KMS-11 (cell line): ENCODE measurements around the gene ATP6V0E2.

Experiments
- H2AFZ ChIP-seq: fragments of 200-600 bp; sonication (generic); 2 replicates; pipeline ENCODE4 v1.6.1; 2016; ENCODE audit warnings: antibody characterized with exemption, mixed run types, low read depth
- H3K27ac ChIP-seq: fragments of 200-600 bp; sonication (generic); 2 replicates; pipeline ENCODE4 v1.6.1; 2016; ENCODE audit warnings: mild to moderate bottlenecking, mixed run types
- H3K27me3 ChIP-seq: fragments of 200-600 bp; sonication (generic); 2 replicates; pipeline ENCODE4 v1.6.1; 2017; ENCODE audit warnings: mild to moderate bottlenecking, low read depth, mixed run types, moderate library complexity; ENCODE audit not compliant: insufficient read depth
- H3K36me3 ChIP-seq: fragments of 200-600 bp; sonication (generic); 2 replicates; pipeline ENCODE4 v1.6.1; 2017; ENCODE audit warnings: mild to moderate bottlenecking, mixed run types; ENCODE audit not compliant: insufficient read depth
- H3K4me1 ChIP-seq: fragments of 200-600 bp; sonication (generic); 2 replicates; pipeline ENCODE4 v1.6.1; 2016; ENCODE audit warnings: mild to moderate bottlenecking, low read depth, mixed run types; ENCODE audit not compliant: poor library complexity, severe bottlenecking
- H3K4me2 ChIP-seq: fragments of 200-600 bp; sonication (generic); 2 replicates; pipeline ENCODE4 v1.7.0; 2016; ENCODE audit warnings: mild to moderate bottlenecking, mixed run types
- H3K4me3 ChIP-seq: fragments of 200-600 bp; sonication (generic); IDR thresholded peaks from 2 replicates; pipeline ENCODE4 v1.6.1; 2017; ENCODE audit warnings: low read depth, low read length, mixed read lengths; ENCODE audit not compliant: insufficient read depth
- H3K79me2 ChIP-seq: fragments of 200-600 bp; sonication (generic); 2 replicates; pipeline ENCODE4 v1.6.1; 2016; ENCODE audit warnings: low read depth, mixed run types; ENCODE audit not compliant: insufficient read depth
- H3K9ac ChIP-seq: fragments of 200-600 bp; sonication (generic); 2 replicates; pipeline ENCODE4 v1.6.1; 2016; ENCODE audit warnings: mild to moderate bottlenecking, mixed run types
- H4K20me1 ChIP-seq: fragments of 200-600 bp; sonication (generic); 2 replicates; pipeline ENCODE4 v1.6.1; 2016; ENCODE audit warnings: mild to moderate bottlenecking, mixed run types; ENCODE audit not compliant: insufficient read depth
- TF ChIP-seq, protein P1 (sequence below): fragments of 200-600 bp; sonication (generic); conservative IDR thresholded peaks from 2 replicates; pipeline ENCODE4 v1.6.1; 2017; ENCODE audit warnings: low read depth, mild to moderate bottlenecking, antibody characterized with exemption, low read length, moderate library complexity, mixed read lengths

Gene ATP6V0E2

DNA sequence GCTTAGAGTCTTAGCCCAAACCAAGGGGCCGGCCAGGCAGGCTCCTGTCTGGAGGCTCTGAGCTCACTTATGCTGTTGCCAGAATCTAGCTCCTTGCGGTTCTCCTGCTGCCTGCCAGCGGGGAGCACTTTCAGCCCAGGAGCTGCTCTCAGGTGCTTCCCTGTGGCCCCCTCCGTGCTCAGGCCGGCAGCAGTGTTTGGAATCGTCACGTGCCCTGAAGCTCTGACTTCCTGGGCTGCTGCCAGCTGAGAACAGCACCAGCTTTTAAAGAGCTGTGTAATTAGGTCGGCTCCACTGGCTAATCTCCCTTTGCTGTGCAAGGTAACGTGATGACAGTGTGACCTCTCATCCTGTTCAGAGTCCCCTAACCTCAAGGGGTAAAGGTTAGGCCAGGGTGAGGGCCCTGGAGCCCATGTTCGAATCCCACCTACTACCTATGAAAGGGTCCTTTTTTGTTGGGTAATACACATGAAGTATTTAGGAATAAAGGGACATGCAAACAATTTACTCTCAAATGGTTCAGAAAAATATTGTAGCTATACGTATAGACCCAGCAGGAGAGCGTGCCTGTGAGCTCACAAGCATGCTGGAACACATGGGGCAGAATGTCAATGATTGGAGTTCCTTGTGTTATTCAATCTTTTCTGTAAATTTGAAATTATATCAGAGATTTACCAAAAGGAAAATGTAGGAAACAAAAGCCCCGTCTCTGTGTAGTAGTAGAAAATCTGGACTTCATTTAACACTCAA, 19.0 kb upstream of the ATP6V0E2 start:
- Histone ChIP-seq H3K4me2 (no peak overlapping the region), H2AFZ (no peak overlapping the region), H3K36me3 (no peaks in the 10 kb centered on the region), H3K4me1 (peaks cover 13% of the 10 kb centered on the region), H3K27me3 (no peaks in the 10 kb centered on the region), H3K9ac (no peak overlapping the region), H4K20me1 (no peaks in the 10 kb centered on the region), H3K4me3 (no peak overlapping the region), H3K27ac (no peak overlapping the region), H3K79me2 (no peaks in the 10 kb centered on the region)
- TF ChIP-seq, protein P1, sequence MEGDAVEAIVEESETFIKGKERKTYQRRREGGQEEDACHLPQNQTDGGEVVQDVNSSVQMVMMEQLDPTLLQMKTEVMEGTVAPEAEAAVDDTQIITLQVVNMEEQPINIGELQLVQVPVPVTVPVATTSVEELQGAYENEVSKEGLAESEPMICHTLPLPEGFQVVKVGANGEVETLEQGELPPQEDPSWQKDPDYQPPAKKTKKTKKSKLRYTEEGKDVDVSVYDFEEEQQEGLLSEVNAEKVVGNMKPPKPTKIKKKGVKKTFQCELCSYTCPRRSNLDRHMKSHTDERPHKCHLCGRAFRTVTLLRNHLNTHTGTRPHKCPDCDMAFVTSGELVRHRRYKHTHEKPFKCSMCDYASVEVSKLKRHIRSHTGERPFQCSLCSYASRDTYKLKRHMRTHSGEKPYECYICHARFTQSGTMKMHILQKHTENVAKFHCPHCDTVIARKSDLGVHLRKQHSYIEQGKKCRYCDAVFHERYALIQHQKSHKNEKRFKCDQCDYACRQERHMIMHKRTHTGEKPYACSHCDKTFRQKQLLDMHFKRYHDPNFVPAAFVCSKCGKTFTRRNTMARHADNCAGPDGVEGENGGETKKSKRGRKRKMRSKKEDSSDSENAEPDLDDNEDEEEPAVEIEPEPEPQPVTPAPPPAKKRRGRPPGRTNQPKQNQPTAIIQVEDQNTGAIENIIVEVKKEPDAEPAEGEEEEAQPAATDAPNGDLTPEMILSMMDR = no peak

DNA sequence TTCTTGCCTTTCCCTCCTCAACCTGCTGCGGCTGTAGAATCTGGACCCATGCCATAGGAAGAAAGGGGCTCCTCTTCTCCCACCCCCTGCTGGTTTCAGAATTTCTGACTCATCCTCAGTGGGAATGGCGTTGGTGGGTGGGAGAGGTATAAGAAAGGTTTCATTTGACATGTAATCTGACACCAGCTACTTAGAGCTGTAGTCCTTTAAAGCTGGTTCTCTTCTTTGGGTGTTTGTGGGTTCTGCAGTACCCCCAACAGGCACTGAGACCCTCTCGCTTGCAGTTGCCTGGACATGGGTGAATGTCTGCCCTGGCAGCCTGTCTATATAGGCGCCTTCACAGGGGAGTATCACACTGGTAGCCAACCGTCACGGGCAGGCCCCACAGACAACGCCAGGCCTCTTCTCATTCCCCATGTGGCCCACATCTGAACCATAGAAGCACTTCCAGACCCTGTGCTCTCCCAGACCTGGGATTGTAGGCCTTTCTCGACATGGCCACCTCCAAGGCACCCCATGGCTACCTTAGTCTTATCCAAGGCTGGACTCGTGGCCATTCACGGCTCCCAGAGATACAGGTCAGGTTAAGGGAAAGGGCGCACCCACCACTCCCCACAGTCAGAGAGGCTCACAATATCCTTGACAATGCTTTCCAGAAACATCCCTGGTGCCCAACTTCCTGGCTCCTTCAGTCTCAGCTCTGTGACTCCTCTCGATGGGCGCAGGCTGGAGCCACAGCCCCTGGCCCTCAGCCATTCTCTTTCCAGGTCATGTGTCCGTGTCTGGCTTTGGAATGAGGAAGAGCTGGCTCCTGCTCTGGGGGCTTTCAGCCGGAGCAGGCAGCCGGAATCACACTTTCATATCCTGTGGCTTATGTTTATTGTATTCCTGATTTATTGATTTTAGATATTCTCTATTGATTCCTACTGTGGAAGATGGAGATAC, 18.1 kb upstream of the ATP6V0E2 start:
- no peaks in the 10 kb centered on the region for H3K27me3 ChIP-seq
- H3K36me3 ChIP-seq = no peaks in the 10 kb centered on the region
- no peak overlapping the region for H3K9ac ChIP-seq
- no peaks in the 10 kb centered on the region for H4K20me1 ChIP-seq
- H3K4me3 ChIP-seq = no peak overlapping the region
- H3K4me1 ChIP-seq = peaks cover 13% of the 10 kb centered on the region
- no peak overlapping the region for H3K4me2 ChIP-seq
- no peak overlapping the region for H3K27ac ChIP-seq
- H3K79me2 ChIP-seq = no peaks in the 10 kb centered on the region
- no peak overlapping the region for H2AFZ ChIP-seq
- TF ChIP-seq, protein P1 = no peak

DNA sequence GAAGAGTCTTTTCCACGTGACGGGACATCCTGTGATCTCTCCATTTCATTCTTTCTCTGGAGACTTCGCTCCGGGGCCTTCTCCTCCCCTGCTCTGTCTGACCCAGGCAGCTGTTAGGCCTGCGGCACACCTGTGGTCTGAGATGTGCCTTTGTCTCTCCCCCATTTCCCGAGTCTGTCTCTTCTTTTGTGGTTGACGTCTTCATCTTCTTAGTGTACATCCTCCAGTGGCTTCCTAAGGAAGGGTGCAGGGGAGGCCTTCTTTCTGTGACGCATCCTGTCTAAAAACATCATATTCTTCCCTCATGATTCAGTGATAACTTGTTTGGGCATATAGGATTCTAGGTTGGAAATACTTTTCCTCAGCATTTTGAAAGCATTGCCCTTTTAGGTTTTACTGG, 17.2 kb upstream of the ATP6V0E2 start:
- H2AFZ ChIP-seq = no peak overlapping the region
- H3K27ac ChIP-seq = no peak overlapping the region
- no peaks in the 10 kb centered on the region for H3K36me3 ChIP-seq
- no peaks in the 10 kb centered on the region for H3K27me3 ChIP-seq
- H3K79me2 ChIP-seq = no peaks in the 10 kb centered on the region
- no peak overlapping the region for H3K4me3 ChIP-seq
- no peak overlapping the region for H3K9ac ChIP-seq
- no peak overlapping the region for H3K4me2 ChIP-seq
- H4K20me1 ChIP-seq = no peaks in the 10 kb centered on the region
- H3K4me1 ChIP-seq = peaks cover 13% of the 10 kb centered on the region
- TF ChIP-seq, protein P1 = no peak

DNA sequence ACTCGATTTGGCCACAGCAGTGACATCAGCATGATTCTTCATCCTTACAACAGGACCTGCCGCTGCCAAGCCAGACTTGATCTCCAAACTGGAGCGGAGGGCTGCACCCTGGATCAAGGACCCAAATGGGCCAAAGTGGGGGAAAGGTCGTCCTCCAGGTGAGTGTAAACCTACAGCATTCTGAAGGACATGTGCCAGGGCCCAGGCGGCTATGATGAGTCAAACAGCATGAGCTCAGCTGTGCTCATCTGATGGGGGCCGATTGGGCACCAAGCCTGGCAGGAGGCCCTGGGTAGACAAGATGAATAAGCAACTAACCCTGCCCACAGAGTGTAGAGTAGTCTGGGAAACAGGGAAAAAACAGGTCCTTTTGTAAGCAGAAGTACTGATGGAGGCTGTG, 14.4 kb upstream of the ATP6V0E2 start:
- H3K79me2 ChIP-seq = no peaks in the 10 kb centered on the region
- TF ChIP-seq, protein P1 = no peak
- no peak overlapping the region for H3K4me3 ChIP-seq
- peaks cover 13% of the 10 kb centered on the region for H3K4me1 ChIP-seq
- no peak overlapping the region for H3K4me2 ChIP-seq
- no peaks in the 10 kb centered on the region for H3K27me3 ChIP-seq
- H3K9ac ChIP-seq = no peak overlapping the region
- H3K36me3 ChIP-seq = no peaks in the 10 kb centered on the region
- H3K27ac ChIP-seq = no peak overlapping the region
- no peaks in the 10 kb centered on the region for H4K20me1 ChIP-seq
- no peak overlapping the region for H2AFZ ChIP-seq
